ENCODE measurements around the gene WDR77.

DNA sequence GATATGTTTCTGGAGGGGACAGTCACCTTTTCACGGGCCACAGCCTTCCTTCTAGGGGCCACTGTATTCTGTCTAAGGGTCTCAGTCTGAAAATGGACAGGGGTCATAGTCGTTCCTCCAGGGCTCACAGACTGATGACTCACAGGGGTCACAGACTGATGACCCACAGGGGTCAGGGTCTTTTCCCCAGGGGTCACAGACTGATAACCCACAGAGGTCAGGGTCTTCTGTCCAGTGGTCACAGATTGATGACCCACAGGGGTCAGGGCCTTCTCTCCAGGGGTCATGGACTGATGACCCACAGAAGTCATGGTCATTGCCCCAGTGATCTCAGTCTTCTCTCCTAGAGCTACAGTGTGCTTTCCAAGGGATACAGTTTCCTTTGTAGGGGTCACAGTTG lies 34.3 kb downstream of the WDR77 start:
- no peak for TF ChIP-seq GATA2 (IDR thresholded peaks at IDR 0.05; ENCODE audit: low read depth, low read length)
- no peak for TF ChIP-seq GATA3 (IDR thresholded peaks at IDR 0.05; ENCODE audit: low read depth, low read length)
